NK-92 (cell line): Measurements from ENCODE around the gene MT3.
"Not testable (repeated sequence)": the region's sequence is repeated elsewhere in the genome, so short reads cannot be mapped to it uniquely, and the experiment has no call there.

ENCODE experiments used
- DNase-seq: peaks from one replicate; lab custom pipeline; 2025; ENCODE audit not compliant: unreplicated experiment; lab: John Stamatoyannopoulos, UW

The MT3 gene

DNA sequence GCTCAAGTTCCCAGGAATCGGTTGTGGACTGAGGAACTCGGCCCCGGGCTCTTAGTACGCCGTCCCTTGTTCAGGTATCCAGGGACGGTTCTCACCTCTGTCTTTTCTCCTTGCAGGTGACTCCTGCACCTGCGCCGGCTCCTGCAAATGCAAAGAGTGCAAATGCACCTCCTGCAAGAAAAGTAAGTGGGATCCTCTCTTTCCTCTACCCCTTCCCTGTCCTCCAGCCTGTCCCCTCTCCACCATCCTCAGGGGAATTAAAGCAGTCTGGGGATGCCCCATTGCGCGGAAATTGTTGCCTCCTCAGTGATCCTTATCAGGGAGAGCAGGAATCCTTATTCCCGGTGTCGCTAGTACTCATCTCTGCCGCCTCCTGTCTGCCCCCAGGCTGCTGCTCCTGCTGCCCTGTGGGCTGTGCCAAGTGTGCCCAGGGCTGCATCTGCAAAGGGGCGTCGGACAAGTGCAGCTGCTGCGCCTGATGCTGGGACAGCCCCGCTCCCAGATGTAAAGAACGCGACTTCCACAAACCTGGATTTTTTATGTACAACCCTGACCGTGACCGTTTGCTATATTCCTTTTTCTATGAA, 19.6 kb downstream of the MT3 start:
- DNase-seq, result no peak

DNA sequence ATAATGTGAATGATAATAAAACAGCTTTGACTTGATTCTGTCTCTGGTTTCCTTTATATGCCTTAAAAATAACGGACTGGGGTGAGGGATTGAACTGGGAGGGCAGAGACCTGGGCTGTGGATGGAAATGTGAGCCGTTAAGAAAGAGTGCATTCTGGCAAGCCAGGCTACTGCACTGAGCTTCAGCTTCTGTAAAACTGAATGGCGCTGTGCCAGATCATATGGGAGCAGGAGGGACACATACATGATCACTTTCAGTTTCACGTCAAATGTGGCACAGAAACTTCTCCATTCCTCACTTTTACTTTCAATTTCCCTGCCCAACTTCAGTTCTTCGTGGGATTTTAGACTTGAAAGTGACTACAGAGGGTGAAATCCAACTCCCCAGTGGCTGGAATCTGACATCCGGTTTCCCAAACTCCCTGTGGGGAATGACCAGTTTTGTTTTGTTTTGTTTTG, 20.2 kb downstream of the MT3 start:
- DNase-seq, result no peak

DNA sequence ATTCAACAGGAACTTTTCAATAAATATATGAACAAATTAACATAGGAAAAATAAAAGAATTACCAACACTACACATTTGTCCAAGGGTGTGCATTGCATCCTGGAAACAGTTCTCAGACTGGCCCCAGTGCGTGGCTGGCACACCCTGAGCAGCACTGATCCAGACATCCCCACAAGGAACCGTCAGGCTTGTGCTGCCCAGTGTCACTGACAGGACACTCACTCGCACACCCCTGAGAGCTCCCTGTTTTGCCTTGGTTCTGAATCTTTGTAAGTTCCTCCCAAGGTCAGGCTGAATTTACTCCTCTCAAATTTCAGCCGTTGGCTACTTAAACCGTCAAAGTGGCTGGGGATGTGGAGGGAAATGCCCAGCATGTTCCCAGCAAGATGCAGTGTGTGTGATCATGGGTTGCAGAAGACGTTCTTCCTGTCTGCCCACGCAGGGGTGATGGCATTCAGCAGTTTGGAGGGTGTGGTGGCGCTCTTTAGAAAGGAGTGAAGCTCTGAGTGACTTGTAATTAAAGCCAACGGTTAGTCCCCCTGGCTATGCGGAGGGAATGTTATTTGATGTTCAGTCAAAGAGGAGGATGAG, 20.8 kb downstream of the MT3 start:
- no peak for DNase-seq

DNA sequence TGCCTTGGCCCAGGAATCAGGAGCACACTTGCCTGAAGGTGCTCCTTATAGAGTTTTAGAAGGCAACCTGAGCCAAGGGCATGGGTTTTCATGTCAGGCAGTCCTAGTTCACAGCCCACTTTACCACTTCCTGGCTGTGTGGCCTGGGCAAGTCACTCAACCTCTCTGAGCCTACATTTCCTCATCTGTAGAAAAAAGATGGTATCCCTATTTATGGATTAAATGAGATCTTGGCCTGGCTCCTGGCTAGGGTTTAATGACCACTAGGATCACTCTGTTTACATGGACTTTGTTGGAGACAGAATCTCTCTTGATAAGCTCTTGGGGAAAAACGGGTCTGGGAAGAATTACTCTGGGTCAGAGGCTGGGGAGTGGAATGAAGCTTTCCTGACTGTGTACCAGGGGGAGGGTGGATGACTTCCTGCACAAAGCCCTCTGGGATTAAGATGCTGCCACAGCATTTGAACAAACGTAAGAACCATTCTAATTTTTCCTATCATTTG, 21.3 kb downstream of the MT3 start:
- DNase-seq, result no peak

DNA sequence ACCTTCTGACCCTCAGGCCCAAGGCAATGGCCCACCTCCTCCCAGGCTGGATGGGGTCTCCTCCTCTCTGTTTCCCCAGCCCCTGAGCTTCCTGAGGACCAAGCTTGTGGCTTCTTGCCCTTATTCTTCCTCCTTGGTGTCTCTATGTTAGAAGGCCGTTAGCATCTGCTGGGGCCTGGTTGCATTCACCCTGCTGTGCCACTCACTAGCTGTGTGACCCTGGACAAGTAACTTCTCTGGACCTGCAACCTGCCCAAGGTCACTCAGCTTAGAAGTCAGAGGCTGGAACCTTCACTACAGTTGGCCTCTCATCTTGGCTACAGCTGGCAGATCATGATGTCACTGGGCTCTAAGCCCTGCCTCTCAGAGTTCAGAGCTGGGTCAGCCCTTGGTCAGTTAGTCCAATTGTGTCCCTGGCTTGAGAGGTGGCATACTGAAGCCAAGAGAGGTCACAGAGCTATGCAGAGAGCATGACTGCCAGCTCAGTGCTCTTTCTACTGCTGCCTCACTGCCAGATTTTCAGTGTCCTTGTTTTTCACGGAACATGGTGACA, 22.0 kb downstream of the MT3 start:
- DNase-seq, result no peak

DNA sequence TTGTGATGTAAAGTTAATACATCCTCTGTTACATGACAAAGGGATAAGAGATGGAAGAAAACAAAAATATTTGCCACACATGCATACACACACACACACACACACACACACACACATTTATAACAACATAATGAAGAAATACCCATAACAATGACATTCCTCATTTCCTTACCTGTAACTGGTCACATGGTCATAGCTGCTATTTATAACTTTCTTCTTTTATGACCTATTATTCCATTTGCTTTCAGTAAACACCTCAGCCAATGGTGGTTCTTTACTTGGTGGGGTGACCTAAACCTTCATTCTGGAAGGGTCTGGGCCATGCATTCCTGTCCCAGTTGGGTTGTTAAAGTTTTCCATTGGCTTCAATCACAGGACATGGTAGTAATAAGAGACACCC, 24.4 kb downstream of the MT3 start:
- no peak for DNase-seq

DNA sequence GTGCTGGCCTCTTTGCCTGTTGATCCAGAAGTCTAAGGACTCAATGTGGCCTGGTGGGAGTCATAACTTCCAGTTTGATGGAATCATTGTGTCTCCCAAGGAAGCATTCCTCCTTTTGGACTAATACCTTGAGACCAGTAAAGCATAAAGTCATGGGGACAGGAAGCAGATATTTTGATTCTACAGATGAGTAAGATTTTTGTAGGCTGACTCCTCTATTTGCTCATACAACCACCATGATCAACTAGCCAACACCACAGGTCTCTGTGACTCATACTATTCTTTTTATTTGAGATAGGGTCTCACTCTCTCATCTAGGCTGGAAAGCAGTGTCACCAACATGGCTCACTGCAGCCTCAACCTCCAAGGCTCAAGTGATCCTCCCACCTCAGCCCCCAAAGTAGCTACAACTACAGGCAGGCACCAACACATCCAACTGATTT, 25.2 kb downstream of the MT3 start:
- no peak for DNase-seq

DNA sequence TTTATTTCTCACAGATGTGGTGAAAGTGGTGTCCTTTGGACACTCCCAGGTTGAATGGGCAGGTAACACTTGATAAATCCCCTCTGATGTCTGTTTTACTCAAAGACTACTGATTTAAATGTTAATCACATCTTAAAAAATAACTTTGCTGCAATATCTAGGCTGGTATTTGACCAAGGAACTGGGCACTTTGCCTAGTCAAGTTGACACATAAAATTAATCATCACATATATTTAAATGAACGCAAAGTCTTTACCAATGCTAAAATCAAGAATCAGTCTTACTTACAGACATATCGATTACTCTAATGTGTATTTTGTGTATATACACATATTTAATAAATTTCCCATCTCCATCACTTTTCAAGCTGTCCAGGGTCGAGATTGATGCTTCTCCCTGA, 26.0 kb downstream of the MT3 start:
- DNase-seq, result no peak

DNA sequence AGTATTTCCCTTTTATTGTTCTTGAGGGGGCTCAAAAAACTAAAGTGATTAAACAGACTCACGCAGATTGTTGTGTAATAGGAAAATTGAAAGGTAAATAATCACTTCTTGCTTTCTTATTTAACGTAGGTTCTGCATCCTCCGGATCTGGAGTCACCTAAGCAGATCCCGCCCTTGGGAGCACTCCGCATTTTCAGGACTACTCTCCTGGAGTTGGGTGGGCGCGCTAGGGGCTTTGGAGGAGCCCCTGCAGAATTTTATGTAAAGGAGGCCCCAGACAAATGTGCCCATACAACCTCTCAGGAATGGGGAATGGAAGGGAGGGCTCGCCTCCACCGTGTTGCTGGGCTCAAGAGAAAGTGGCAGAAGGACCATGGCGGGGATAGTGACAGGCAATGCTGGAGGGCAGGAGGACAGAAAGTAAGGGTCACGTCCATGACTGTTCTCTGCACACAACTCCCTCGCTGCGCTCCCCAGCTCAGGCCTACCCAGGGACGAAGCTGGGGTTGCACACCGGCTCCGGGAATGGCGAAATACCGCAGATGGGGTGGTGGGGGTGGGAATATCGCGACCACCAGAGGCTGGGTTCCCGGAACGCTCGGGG, 27.4 kb downstream of the MT3 start:
- DNase-seq, result no peak

DNA sequence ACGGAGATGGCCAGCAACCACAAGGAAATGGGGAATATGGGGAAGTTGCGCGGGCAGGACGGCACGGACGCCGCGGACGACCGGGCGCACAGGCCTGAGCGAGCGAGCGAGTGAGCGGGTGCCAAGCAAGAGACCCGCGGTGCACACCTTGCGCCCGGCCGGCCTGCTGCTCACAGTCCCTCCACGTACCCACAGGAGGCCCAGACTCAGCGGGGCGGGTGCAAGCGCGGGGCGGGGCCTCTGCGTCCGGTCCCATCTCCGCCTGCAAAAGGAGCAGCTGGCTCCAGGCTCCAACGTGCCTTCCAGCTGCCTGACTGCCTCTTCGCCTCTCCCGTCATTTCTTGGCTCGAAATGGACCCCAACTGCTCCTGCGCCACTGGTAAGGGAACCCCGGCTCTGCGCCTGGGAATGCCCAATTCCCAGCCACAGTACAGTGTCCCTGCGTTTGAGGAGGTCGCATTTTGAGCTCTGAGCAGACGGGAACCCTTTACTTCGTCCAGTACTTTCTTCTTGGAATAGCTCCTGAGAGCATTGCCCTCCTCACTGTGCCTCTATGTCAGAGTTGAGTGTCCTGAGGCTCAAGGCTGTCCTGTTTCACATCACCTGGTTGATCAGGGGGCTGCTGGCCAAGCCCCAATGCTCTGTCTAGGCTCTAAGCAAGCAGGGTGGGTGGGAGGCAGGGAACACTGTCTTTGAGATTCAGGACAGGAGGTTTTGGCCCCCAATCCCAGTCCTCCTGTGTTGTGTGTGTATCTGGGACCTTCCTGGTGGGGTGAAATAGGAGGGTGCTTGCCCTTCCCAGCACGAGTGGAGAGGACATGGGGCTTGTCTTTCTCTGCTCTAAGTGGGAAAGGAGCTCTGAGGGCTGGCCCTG, 28.1 kb downstream of the MT3 start:
- no peak for DNase-seq

DNA sequence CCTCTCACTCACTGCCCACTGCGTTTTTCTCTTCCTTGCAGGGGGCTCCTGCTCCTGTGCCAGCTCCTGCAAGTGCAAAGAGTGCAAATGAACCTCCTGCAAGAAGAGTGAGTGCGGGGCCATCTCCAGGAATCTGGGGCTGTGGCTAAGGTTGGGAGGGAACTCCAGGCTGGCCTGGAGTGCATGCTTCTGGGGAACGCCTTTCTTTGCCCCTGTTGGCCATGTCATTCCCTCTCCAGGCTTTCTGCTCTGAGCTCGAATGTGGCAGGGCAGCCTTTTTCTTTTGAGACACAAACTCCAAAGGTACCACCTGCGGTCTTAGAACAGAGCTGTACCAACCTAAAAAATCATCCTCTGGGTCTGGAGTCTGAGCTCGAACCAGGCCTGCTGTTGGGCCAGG, 28.8 kb downstream of the MT3 start:
- DNase-seq, result no peak

DNA sequence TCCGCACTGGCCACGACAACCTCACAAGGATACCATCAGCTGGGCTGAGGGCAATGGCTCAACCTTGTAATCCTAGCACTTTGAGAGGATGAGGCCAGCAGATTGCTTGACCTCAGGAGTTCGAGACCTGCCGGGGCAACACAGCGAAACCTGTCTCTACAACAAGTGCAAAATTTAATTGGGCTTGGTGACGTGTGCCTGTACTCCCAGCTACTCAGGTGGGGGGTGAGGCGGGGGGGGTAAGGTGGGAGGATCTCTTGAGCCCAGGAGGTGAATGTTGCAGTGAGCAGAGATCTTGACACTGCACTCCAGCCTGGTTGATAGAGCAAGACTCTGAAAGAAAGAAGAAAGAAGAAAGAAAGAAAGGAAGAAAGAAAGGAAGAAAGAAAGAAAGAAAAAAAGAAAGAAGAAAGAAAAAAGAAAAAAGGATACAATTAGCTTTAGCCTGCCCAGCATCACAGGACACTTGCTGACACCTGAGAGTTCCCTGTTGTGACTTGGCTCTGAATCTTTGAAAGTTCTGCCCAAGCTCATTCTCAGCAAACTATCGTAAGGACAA, 31.1 kb downstream of the MT3 start:
- DNase-seq, result no peak

DNA sequence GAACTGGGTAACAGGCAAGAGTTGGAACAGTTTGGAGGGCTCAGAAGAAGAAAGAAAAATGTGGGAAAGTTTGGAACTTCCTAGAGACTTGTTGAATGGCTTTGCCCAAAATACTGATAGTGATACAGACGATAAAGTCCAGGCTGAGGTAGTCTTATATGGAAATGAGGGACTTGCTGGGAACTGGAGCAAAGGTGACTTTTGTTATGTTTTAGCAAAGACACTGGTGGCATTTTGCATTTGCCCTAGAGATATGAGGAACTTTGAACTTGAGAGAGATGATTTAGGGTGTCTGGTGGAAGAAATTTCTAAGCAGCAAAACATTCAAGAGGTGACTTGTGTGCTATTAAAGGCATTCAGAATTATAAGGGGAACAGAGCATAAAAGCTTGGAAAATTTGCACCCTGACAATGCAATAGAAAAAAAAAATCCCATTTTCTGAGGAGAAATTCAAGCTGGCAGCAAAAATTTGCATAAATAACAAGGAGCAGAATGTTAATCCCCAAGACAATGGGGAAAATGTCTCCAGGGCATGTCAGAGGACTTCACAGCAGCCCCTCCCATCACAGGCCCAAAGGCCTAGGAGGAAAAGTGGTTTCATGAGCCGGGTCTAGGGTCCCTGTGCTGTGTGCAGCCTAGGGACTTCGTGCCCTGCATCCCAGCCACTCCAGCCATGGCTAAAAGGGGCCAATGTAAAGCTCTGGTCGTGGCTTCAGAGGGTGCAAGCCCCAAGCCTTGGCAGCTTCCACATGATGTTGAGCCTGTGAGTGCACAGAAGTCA, 32.5 kb downstream of the MT3 start:
- not testable (repeated sequence) for DNase-seq

DNA sequence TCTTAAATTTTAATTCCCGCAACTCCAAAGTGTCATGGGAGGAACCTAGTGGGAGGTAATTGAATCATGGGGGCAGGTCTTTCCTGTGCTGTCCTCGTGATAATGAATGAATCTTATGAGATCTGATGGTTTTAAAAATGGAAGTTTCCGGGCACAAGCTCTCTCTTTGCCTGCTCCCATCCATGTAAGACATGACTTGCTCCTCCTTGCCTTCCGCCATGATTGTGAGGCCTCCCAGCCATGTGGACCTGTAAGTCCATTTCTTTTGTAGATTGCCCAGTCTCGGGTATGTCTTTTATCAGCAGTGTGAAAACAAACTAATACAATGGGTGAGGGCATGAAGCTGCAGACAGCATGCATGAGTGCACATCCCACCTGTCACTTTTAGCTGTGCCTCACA, 33.9 kb downstream of the MT3 start:
- DNase-seq, result not testable (repeated sequence)

DNA sequence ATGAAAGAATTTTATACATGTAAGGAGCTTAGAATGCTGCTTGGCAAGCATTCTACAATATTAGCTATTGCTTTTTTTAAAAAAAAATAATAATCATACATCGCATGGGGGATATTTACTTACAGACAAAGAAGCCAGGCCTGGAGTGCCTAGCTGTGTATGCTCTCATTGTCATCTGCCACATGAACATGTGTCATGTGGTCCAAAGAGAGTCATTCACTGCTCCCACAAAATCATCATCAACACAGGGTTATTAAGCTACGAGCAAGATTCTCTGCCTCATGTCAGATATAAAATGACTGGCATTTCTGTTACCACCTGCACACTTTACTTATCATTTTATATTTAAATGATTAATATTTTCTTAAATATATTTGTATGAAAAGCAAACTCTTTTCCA, 34.3 kb downstream of the MT3 start:
- DNase-seq, result no peak

DNA sequence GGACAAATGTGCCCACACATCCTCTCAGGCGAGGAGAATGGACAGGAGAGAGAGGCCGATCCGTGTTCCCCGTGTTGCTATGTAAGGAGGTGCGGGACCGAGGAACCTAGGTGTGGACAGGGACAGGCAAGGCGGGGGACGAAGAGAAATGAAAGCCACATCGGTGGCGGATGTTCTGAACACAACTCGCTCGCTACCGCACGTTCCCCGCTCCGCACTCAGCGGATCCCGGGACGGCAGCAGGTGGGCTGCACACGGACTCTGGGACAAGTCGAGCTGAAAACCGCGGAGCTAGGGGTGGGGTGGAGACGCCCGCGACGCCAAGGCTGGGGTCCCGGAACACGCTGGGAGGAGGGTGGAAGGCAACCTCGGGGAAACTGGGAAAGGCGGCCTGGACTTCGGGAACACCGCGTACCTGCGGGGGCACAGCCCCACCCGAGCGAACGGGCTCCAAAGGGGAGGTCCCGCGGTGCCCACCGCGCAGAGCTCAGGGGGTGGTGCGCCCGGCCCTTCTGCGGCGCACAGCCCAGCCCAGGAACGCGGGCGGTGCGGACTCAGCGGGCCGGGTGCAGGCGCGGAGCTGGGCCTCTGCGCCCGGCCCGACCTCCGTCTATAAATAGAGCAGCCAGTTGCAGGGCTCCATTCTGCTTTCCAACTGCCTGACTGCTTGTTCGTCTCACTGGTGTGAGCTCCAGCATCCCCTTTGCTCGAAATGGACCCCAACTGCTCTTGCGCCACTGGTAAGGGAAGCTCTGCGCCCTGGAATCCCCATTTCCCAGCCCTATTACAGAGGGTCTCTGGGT, 36.0 kb downstream of the MT3 start, which contains the start of gene MT1E:
Gene MT1E (plus strand): TSS at position 642 of the 803 bp plus-strand sequence. CDS start 71 bp downstream, at position 713.
- DNase-seq, result no peak

DNA sequence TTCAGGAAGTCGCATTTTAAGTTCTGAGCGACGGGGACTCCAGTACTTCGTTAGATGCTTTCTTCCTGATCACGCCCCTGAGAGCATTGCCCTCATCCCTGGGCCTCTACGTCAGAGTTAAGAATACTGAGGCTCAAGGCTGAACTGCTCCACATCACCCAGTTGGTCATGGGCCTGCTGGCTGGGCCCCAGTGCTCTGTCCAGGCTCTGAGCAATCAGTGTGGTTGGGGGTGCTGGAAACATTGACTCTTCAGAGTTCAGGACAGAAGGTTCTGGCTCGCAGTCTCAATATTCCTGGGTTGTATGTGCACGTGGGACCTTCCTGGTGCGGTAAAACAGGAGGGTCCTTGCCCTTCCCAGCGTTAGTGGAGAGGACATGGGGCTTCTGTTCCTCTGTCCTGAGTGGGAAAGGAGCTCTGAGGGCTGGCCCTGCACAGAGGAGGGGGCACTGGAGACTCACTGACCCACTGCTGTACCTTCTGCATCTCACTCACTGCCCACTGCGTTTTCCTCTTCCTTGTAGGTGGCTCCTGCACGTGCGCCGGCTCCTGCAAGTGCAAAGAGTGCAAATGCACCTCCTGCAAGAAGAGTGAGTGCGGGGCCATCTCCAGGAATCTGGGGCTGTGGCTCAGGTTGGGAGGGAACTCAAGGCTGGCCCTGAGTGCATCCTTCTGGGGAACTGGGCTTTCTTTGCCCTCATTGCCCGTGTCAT, 36.8 kb downstream of the MT3 start:
- DNase-seq, result no peak

DNA sequence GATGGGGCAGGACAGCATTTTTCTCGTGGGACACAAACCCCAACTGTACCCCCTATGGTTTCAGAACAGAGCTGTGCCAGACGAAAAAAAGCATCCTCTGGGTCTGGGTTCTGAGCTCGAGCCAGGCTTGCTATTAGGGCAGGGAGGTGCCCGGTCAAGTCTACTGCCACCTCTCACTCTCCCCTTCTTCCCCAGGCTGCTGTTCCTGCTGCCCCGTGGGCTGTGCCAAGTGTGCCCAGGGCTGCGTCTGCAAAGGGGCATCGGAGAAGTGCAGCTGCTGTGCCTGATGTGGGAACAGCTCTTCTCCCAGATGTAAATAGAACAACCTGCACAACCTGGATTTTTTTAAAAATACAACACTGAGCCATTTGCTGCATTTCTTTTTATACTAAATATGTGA, 37.4 kb downstream of the MT3 start:
- DNase-seq, result no peak
